Ectodermal cell (in vitro differentiated cells): Measurements from ENCODE around the gene MAML2. TPM values are rescaled to one million over a fixed set of nuclear protein-coding genes. Genes with fewer than 3 reads are reported as not detected.

Source experiments
- H3K27ac ChIP-seq: 2 replicates; pipeline ENCODE4 v1.7.0; 2013; ENCODE audit warnings: mild to moderate bottlenecking, low read depth, low read length; ENCODE audit not compliant: insufficient read depth, poor library complexity, severe bottlenecking
- H3K27me3 ChIP-seq: 2 replicates; pipeline ENCODE4 v1.7.0; 2013; ENCODE audit warnings: mild to moderate bottlenecking, low read length; ENCODE audit not compliant: insufficient read depth, control insufficient read depth, poor library complexity, severe bottlenecking
- H3K36me3 ChIP-seq: one replicate; pipeline ENCODE4 v1.7.0; 2013; ENCODE audit warnings: low read length; ENCODE audit not compliant: control insufficient read depth, insufficient read depth
- H3K4me1 ChIP-seq: one replicate; pipeline ENCODE4 v1.7.0; 2013; ENCODE audit warnings: low read length; ENCODE audit not compliant: control insufficient read depth, insufficient read depth
- H3K4me3 ChIP-seq: 2 replicates; pipeline ENCODE4 v1.7.0; 2013; ENCODE audit warnings: low read depth, low read length, control low read depth; ENCODE audit not compliant: insufficient read depth
- H3K9me3 ChIP-seq: 2 replicates; pipeline ENCODE4 v1.7.0; 2013; ENCODE audit warnings: mild to moderate bottlenecking, low read length, moderate library complexity; ENCODE audit not compliant: control insufficient read depth
- WGBS, 2 experiments: methylation state at CpG; one replicate each; pipeline ENCODE4 v1.1.7; 2013; ENCODE audit warnings: missing lambda C conversion rate in 2 of 2; 5-methylcytosine and 5-hydroxymethylcytosine counted together
- polyA plus RNA-seq, 4 experiments: library from polyadenylated mRNA; stranded (reverse); fragments of 50-300 nt; gene quantifications; one replicate each; pipeline ENCODE4 v1.2.3, GENCODE V29; 2013

The MAML2 gene
- polyA plus RNA-seq (2013, experiment 1 of 4): 4.2 TPM
- 5.1 TPM for polyA plus RNA-seq (2013, experiment 2 of 4)
- polyA plus RNA-seq (2013, experiment 3 of 4): 5.0 TPM
- 7.1 TPM for polyA plus RNA-seq (2013, experiment 4 of 4)

GRCh38 chr11:96342961-96343711, at the start of gene MAML2:
Gene MAML2, minus strand, starts transcription at chr11:96343195. Its CDS starts 1,300 bp downstream, at chr11:96341895.
- 16 to 20% methylated on average over 26 to 31 of the region's 31 CpGs for WGBS, 2 experiments
- peaks cover 8% of the 10 kb centered on the region for H3K4me1 ChIP-seq

GRCh38 chr11:96391698-96392307, 48.8 kb upstream of the MAML2 start:
- Histone ChIP-seq H3K4me1 (peaks cover 4% of the 10 kb centered on the region), H3K9me3 (no peaks in the 10 kb centered on the region), H3K27ac (no peak overlapping the region), H3K4me3 (no peak overlapping the region), H3K36me3 (peaks cover 2% of the 10 kb centered on the region), H3K27me3 (no peaks in the 10 kb centered on the region)
- 94 to 98% methylated on average over 3 of the region's 3 CpGs for WGBS, 2 experiments

More at GRCh38 chr11:96342961-96343711, at the start of gene MAML2:
- no peaks in the 10 kb centered on the region for H3K9me3 ChIP-seq
- no peak within 1 kb of the TSS for H3K27ac ChIP-seq
- peaks cover 3% of the 10 kb centered on the region for H3K27me3 ChIP-seq
- H3K4me3 ChIP-seq: peak within 1 kb of the TSS; percentile 63
- no peaks in the 10 kb centered on the region for H3K36me3 ChIP-seq

DNA sequence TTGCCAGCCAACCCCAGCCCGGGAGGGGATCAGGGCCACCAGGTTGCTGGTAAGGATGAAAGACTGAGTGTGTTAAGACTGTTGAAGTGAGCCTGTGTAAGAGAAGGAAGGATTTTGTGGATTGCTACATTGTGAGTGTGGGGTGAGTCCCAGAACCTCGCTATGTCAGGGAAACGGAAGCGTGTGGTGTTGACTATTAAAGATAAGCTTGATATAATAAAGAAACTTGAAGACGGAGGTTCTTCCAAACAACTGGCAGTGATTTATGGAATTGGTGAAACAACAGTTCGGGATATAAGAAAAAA, 47.4 kb upstream of the MAML2 start:
- Histone ChIP-seq H3K4me3 (peak overlapping the region; percentile 82), H3K27ac (peak overlapping the region; percentile 84), H3K9me3 (no peaks in the 10 kb centered on the region), H3K36me3 (peaks cover 2% of the 10 kb centered on the region), H3K4me1 (peaks cover 4% of the 10 kb centered on the region), H3K27me3 (no peaks in the 10 kb centered on the region)
- 71 to 74% methylated on average over 6 of the region's 6 CpGs for WGBS, 2 experiments

DNA sequence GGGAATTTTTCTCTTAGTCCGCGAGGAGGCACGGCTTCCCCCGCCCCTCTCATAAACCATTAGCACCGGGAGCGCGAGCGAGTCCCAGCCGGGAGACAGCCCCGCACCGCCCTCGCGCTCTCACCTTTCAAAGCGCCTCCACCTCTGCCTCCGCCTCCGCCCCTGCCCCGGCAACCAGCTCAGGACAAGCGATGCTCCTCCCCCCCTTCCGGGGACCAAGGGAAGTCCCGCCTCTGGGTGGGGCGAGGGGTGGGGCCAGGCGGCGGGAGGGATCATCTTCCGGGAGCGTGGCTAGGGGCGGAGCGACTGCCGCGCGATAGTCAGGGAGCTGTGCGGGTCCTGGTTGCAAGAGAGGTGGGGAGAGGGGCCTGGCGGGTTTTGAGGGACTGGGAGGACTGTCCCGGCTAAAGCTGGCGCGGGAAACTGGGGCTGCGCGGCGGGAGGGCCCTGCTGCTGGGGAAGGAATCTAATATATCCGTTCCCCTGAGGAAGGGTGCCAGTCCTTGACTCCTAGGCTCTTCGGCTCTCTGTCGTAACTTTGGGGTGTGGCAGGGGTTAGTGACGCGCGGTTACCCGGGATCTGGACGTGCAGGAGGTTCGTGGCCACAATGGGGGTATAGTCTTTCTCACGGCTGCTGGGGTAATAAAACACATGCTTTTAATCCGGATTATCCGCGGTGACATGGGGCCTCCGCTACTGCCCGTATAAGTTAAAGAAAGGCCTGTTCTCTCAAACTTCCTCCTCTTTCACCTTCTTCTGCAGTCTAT, 46.9 kb upstream of the MAML2 start, which contains the start of the genes CCDC82 and JRKL:
Gene CCDC82, minus strand, starts transcription at position 193 of the 768 bp plus-strand sequence. CDS start 5,165 bp downstream, outside the sequence.
Gene JRKL, plus strand, starts transcription at position 294 of the 768 bp plus-strand sequence. CDS start 637 bp downstream, outside the sequence.
- H3K36me3 ChIP-seq: peaks cover 2% of the 10 kb centered on the region
- no peaks in the 10 kb centered on the region for H3K27me3 ChIP-seq
- WGBS, 2 experiments: 1% methylated on average over 52 to 53 of the region's 53 CpGs
- H3K4me1 ChIP-seq: peaks cover 4% of the 10 kb centered on the region
- peak within 1 kb of the TSS; percentile 82 for H3K4me3 ChIP-seq
- H3K9me3 ChIP-seq: no peaks in the 10 kb centered on the region
- peak within 1 kb of the TSS; percentile 99 for H3K27ac ChIP-seq

DNA sequence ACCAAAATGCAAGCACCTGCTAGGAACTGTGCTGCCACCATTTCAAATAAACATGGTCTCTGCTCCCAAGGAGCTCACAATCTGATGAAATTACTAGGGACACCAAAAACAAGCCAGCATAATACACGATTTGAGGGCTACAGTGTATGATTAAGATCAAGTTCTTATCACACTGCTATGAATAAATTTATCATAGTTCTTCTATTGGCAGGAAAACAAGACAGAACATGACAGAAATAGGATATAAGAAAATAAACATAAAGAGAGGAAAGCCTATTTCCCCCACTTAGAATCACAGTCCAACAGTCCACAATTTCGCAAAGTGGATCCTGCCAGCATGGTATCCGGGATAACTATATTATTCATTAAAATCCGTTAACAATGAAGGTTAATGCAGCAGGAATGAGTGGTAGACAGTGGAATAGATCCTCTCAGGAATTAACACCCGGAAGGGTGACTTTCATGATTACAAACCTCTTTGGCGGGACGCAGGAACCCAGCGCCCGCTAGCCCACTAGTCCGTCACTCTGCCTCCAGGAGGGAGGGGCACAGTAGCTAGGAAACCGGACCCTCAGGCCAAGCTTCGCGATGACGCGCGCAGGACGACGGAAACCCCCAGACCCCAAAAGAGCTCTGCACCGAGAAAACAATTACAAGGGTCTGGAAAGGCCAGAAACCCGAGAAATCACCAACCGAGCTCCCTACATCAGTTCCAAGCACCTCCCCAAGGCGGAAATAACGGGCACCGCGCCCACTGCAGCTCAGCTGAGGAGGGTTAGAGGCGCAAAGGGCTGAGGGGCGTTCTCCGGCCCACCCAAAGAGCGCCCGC, 46.1 kb upstream of the MAML2 start:
- peaks cover 2% of the 10 kb centered on the region for H3K36me3 ChIP-seq
- no peaks in the 10 kb centered on the region for H3K9me3 ChIP-seq
- H3K27ac ChIP-seq: peak overlapping the region; percentile 99
- H3K27me3 ChIP-seq: no peaks in the 10 kb centered on the region
- WGBS, 2 experiments: 0 to 1% methylated on average over 26 to 27 of the region's 30 CpGs
- H3K4me1 ChIP-seq: peaks cover 4% of the 10 kb centered on the region
- peak overlapping the region; percentile 82 for H3K4me3 ChIP-seq

GRCh38 chr11:96385187-96385586, 42.2 kb upstream of the MAML2 start:
- Histone ChIP-seq H3K4me3 (no peak overlapping the region), H3K27ac (no peak overlapping the region), H3K36me3 (peaks cover 8% of the 10 kb centered on the region), H3K9me3 (no peaks in the 10 kb centered on the region), H3K4me1 (no peaks in the 10 kb centered on the region), H3K27me3 (no peaks in the 10 kb centered on the region)
- 97 to 98% methylated on average over 1 to 2 of the region's 2 CpGs for WGBS, 2 experiments

GRCh38 chr11:96384156-96384555, 41.2 kb upstream of the MAML2 start:
- Histone ChIP-seq H3K9me3 (no peaks in the 10 kb centered on the region), H3K36me3 (peaks cover 8% of the 10 kb centered on the region), H3K27ac (no peak overlapping the region), H3K4me3 (no peak overlapping the region), H3K4me1 (no peaks in the 10 kb centered on the region), H3K27me3 (no peaks in the 10 kb centered on the region)
- 83 to 97% methylated on average over 3 of the region's 3 CpGs for WGBS, 2 experiments

- H3K4me1 ChIP-seq: no peaks in the 10 kb centered on the region
- H3K36me3 ChIP-seq: peaks cover 8% of the 10 kb centered on the region
- H3K4me3 ChIP-seq: no peak overlapping the region
- H3K27me3 ChIP-seq: no peaks in the 10 kb centered on the region
- H3K9me3 ChIP-seq: no peaks in the 10 kb centered on the region
- no peak overlapping the region for H3K27ac ChIP-seq
- WGBS, 2 experiments: 100% methylated on average over 1 of the region's 1 CpG
Measured at GRCh38 chr11:96376796-96377195, 33.8 kb upstream of the MAML2 start.

DNA sequence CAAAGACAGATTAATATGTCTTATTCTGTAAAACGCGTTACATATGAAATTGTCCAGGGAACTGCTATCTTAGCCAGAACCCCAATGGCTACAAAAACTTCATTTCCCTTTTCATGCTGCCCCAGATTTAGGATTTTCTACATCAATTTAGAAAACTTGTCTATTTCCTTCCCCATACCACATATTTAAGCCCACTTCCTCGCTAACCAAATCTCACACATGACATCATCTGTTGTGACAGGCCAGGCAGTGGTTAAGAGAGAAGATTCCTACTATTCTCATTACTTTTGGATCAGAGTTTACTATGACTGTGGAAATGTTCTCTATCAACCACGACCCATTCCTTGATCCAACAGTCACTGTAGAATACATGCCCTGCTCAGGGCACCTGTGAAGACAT, 30.8 kb upstream of the MAML2 start:
- Histone ChIP-seq H3K4me1 (no peaks in the 10 kb centered on the region), H3K27me3 (no peaks in the 10 kb centered on the region), H3K4me3 (no peak overlapping the region), H3K36me3 (no peaks in the 10 kb centered on the region), H3K27ac (no peak overlapping the region), H3K9me3 (no peaks in the 10 kb centered on the region)
- WGBS, 2 experiments: 88 to 96% methylated on average over 4 of the region's 4 CpGs
